ENCODE results near the gene SLC5A6. TPM values are rescaled to one million over a fixed set of nuclear protein-coding genes. Genes with fewer than 3 reads are reported as not detected.

The SLC5A6 gene
- total and polyA plus RNA-seq, 2 of the 8 experiments (the other 6 are each of a cell fraction or from before 2014, with no cell fraction given), result 118 to 183 TPM

DNA sequence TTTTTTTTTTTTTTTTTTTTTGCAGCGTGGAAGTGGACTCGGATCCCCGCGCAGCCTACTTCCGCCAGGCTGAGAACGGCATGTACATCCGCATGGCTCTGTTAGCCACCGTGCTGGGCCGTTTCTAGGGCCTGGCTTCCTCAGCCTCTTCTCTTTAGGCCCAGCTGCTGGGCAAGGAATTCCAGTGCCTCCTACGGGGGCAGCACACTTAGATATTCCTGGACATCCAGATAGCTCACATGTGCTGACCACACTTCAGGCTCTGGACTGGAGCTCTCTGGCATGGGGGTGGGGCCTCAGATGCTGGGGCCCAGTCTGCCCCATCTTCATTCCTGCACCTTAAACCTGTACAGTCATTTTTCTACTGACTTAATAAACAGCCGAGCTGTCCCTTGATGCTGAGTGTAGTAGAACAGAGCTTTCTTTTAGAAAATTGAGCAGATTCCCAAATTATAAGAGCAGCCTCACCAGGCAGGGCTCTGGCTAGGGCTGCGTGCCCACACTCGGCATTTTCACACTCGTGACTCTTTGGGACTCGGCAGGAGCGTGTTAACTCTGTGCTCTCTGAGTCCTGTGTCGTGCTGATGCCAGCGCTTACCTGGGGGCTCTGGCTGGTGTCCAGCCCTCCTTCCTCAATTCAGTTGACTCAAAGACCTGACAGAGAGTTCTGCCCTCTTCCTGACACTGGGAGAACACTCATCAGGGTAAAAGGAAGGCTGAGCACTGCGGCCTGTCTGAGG is 31.5 kb upstream of the SLC5A6 start:
- Histone ChIP-seq H2AK5ac (ENCODE audit: low read depth, low read length) (no peak overlapping the region), H3K27ac (ENCODE audit: low read depth, low read length) (no peak overlapping the region)
- no peak for FAIRE-seq
- TF ChIP-seq KDM4A (IDR thresholded peaks at IDR 0.05; ENCODE audit: low read depth, low read length, severe bottlenecking) (no peak), KDM5A (IDR thresholded peaks at IDR 0.05; ENCODE audit: low read length) (no peak), BACH1 (IDR thresholded peaks at IDR 0.05; ENCODE audit: low read length) (no peak), TAF7 (optimal IDR thresholded peaks at IDR 0.05; ENCODE audit: borderline replicate concordance, low read depth, low read length) (no peak), SAP30 (IDR thresholded peaks at IDR 0.05; ENCODE audit: insufficient read depth, insufficient replicate concordance, low read length) (no peak), TAF1 (IDR thresholded peaks at IDR 0.05; ENCODE audit: low read depth, low read length) (no peak)
- TF ChIP-seq, protein P1, sequence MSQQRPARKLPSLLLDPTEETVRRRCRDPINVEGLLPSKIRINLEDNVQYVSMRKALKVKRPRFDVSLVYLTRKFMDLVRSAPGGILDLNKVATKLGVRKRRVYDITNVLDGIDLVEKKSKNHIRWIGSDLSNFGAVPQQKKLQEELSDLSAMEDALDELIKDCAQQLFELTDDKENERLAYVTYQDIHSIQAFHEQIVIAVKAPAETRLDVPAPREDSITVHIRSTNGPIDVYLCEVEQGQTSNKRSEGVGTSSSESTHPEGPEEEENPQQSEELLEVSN (IDR thresholded peaks at IDR 0.05), result no peak

More for the DNA sequence above, 31.5 kb upstream of the SLC5A6 start:
- CTCF ChIA-PET (ENCODE audit: partially characterized antibody), result interaction anchor here (1.0 to 3.9 kb wide), 7 partner anchors 8 to 79 kb away, joined by 3 to 32 read pairs (median 4); partner anchors contain the start of genes MPV17 and TRIM54
- Histone ChIP-seq H3K18ac (ENCODE audit: extremely low read depth, low read length) (no peak overlapping the region), H4K5ac (ENCODE audit: insufficient read length, low read depth, low read length) (no peak overlapping the region), H3K4ac (replicated peaks; ENCODE audit: insufficient read length, low read depth, low read length) (no peak overlapping the region), H3K9ac (replicated peaks in 1 of 4; ENCODE audit: extremely low read depth in 1 of 4, low read depth in 3 of 4, low read length in 3 of 4) (no peak overlapping the region), H2BK12ac (ENCODE audit: low read depth, low read length) (no peak overlapping the region), H2BK120ac (replicated peaks; ENCODE audit: low read depth, low read length) (no peak overlapping the region), H4K20me1 (replicated peaks in 1 of 2; ENCODE audit: control insufficient read depth in 1 of 2, insufficient read depth in 2 of 2, low read length in 2 of 2) (peaks cover 4 to 16% of the 10 kb centered on the region in 2 experiments), H3K9me3 (ENCODE audit: insufficient read depth in 2 of 2, low read depth in 1 of 2, low read length in 1 of 2) (no peaks in the 10 kb centered on the region), H3K36me3 (ENCODE audit: control insufficient read depth in 2 of 4, insufficient read depth in 4 of 4, low read length in 3 of 4) (peaks cover 42 to 61% (median 59%) of the 10 kb centered on the region in 4 experiments), H3K27me3 (replicated peaks in 1 of 4; ENCODE audit: control insufficient read depth in 3 of 4, extremely low read depth in 1 of 4, insufficient read depth in 3 of 4, low read length in 3 of 4) (no peaks in the 10 kb centered on the region), H3K4me2 (ENCODE audit: insufficient read depth in 1 of 2, low read depth in 2 of 2, low read length in 2 of 2) (no peak overlapping the region), H3K23ac (ENCODE audit: insufficient read length) (no peak overlapping the region), H3K56ac (replicated peaks; ENCODE audit: insufficient read length, low read depth, low read length) (no peak overlapping the region), H2AFZ (ENCODE audit: low read length) (no peak overlapping the region), H2BK5ac (ENCODE audit: low read depth, low read length) (no peak overlapping the region), H3K23me2 (ENCODE audit: low read depth, low read length) (no peaks in the 10 kb centered on the region), H3K14ac (ENCODE audit: insufficient read length) (no peak overlapping the region), H4K91ac (replicated peaks; ENCODE audit: insufficient read length, low read length) (no peak overlapping the region), H3K79me1 (ENCODE audit: low read depth, low read length) (no peaks in the 10 kb centered on the region), H4K8ac (ENCODE audit: extremely low read depth, insufficient read depth, low read length) (peak overlapping the region; percentile 3; the same call in 1 of the 2 replicates), H2BK20ac (ENCODE audit: low read length) (no peak overlapping the region), H3K4me3 (ENCODE audit: extremely low read depth in 1 of 4, insufficient read depth in 2 of 4, low read depth in 3 of 4, low read length in 4 of 4) (no peak overlapping the region), H3K4me1 (replicated peaks in 1 of 4; ENCODE audit: control insufficient read depth in 3 of 4, insufficient read depth in 4 of 4, low read length in 3 of 4) (no peaks in the 10 kb centered on the region), H2BK15ac (ENCODE audit: low read length) (no peak overlapping the region), H3K79me2 (ENCODE audit: control insufficient read depth in 1 of 2, insufficient read depth in 2 of 2, low read length in 2 of 2) (no peaks in the 10 kb centered on the region)
- 98% methylated on average over 14 of the region's 19 CpGs; no CpG with 5 or more reads in 1 of the 2 experiments for WGBS, 2 experiments (ENCODE audit: extremely low coverage in 1 of 2, insufficient coverage in 1 of 2, insufficient read length in 1 of 2, insufficient replicate concordance in 2 of 2, low coverage in 1 of 2, low lambda C conversion rate in 2 of 2, missing lambda C conversion rate in 1 of 2)
- POLR2A ChIA-PET (ENCODE audit: partially characterized antibody), result interaction anchor here (0.5 to 32.6 kb wide), 9 partner anchors 1 to 165 kb away, joined by 3 to 835 read pairs (median 4); partner anchors contain the start of genes CAD, DNAJC5G and TRIM54
- no peak for DNase-seq (ENCODE audit: low read depth in 1 of 2, low spot score in 2 of 2)
